Measurements from ENCODE around the gene EHBP1.

EHBP1 gene

DNA sequence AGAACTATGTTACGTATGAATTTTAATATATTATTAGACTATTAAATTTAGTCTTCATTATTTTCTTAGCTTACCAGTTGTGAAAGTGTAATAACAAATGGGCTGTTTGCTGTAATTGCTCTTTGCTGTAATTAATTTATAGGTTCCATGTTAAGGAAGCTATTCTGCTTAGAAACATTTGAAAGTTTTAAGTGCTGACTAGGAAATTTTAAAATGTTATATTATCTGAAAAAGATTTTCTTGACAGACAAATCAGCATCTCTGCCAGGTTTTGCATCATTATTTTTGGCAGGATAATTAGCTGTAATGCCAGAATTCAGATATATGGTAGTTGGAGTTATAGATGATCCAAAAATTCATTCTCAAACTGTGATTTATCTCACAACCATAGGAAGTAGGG, 387.3 kb downstream of the EHBP1 start:
- DNase-seq, result no peak

DNA sequence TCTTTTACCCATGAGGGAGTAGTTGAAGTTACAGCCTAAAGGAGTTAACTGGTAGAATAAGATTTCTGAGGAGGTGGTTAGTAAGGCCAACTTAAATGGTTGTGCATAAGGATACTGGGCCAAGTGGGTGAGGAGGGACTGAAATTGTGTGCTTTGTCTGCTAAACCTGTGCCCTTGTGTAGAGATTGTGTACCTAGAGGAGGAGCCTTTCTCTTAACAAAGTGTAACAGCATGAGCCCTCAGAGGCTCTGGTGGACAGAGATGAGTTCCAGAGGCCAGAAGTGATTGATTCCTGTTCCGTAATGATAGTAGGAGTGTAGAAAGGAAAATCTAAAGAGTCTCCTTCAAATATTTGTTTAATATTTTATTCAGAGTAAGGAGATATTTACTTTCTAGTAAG, 388.0 kb downstream of the EHBP1 start:
- DNase-seq, result no peak
